Hematopoietic multipotent progenitor cell treated with erythropoietin and hydrocortisone succinate and interleukin-3 and kit ligand, for 15 days (in vitro differentiated cells): Measurements from ENCODE around the gene CSNK1D.

Experiments used
- DNase-seq: peaks from one replicate; pipeline ENCODE4 v3.0.0-alpha.2; 2015; ENCODE audit warnings: low spot score

CSNK1D gene

DNA sequence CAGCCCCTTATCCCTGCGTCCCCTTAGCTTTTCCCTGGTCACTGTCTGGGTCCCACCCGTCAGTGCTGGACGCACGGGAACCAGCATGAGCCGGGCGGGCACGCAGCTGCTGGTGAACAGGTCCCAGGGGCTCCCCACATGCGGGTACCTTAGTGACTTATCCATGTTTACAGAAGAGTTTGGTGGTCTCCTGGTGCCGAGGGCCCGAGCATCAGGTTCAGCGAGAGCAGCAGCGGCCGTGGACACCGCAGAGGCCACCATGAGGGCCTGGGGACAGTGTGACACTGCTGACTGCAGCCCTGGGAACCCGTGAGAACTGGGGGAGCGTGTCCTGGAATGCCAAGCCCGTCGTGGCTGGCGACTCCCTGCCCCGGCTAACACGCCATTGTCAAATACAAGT is 37.4 kb upstream of the CSNK1D start:
- DNase-seq: no peak

DNA sequence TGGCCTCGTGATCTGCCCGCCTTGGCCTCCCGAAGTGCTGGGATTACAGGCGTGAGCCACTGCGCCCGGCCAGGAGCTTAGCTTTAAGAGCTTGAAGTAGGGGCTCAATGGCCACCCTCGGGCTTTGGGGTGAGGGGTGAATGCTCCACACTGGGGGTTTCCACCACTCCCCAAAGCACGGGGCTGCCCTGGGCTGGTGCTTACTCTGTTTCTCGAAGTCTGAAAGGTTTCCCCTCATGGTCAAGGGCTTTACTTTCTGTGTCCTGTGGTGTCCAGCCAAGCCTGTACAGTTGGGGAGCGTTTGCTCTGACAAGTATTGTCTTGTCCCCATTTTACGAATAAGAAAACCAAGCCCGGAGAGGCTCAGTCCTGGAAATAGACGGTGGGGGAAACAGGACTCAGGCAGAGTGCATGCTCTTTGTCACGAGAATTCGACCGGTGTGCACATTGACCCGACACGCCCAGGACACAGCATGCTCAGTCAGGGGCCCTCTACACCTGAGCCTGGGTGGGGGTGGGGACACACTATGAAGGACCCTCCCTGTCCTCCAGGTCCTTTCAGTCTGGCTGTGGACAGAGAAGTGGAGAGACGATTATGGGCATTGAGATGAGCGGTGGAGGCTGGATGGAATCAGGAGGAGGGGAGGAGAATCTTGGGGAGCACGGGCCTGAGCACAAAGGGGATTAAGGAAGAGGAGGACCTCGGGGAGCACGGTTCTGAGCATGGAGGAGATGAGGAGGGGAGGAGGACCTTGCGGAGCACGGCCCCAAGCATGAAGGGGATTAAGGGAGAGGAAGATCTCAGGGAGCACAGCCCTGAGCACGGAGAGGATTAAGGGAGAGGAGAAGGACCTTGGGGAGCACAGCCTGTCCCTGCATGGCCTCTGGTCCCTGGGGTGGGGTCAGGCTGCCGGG is 36.4 kb upstream of the CSNK1D start:
- no peak for DNase-seq

GRCh38 chr17:82305727-82306300 is 32.3 kb upstream of the CSNK1D start:
- DNase-seq: no peak

DNA sequence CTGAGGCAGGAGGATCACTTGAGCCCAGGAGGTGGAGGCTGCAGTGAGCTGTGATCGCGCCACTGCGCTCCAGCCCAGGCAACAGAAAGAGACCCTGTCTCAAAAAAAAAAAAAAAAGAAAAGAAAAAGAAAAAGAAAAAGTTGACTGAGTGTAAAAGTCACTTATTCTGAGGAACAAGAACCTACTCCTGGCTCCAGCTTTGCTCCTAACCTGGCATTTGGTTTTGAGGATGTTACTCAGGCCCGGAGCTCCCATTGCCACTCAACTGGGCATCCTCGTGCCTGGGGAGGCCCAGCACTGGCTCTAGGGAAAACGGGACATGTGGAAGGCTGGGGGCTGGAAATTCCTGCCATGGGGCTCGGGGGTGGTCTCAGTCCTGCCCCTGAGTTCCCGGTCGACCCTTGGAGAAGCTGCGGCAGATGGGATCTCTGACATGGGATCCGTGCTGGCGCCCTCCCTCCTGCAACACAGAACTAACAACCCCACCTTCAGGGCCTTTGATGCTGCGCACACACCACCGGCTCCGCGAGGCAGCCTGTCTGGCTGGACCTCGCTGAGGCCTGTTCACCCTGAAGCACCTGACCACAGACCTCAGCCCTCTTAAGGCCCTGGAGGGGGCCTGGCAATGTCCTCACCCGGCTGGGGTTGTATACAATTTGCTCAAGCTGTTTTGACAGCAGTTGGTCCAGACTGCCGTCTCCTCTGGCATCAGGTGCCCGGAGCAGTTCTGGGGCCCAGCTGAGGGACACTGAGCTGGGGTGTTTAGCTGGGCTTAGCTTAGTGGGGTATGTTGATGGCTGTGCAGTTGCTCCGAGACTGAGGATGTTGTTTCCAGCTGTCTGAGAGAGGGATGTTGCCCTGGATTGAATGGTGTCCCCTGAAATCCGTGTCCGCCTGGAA is 31.6 kb upstream of the CSNK1D start:
- no peak for DNase-seq

GRCh38 chr17:82303944-82304808 is 30.7 kb upstream of the CSNK1D start:
- no peak for DNase-seq

GRCh38 chr17:82302991-82303943 is 29.8 kb upstream of the CSNK1D start:
- no peak for DNase-seq

- no peak for DNase-seq
Observed at GRCh38 chr17:82302568-82302963, 29.1 kb upstream of the CSNK1D start.

DNA sequence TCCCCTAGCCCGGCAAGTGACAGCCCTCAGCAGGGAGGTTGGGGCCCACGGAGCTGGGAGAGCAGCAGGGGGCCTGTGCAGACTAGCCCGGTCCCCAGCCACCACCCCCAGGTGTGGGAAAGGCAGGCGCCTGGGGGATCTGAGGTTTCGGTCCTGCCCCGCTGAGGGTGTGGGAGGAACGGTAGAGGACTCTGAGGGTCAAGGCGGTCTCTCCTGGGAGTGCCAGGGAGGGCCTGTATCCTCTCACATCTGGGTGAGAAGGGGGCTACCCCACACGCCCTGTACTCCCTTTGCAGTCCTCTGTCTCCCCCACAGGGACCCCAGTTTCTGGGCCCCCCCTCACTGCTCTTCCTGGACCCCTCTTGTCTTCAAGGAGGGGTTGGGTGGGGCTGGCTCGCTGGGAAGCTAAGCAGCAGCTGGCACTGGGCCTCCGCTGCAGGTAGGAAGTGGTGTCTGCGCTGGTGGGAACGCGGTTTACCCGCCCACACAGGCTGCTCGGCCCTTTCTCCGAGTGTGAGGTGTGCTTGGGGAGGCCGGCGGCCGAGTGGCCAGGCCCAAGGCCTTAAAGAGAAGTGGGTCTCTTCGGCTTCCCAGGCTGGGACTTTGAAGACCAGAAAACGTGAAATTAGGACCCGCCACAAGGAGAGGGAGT is 28.5 kb upstream of the CSNK1D start:
- no peak for DNase-seq

- no peak for DNase-seq
Observed at GRCh38 chr17:82301300-82301915, 27.9 kb upstream of the CSNK1D start.

DNA sequence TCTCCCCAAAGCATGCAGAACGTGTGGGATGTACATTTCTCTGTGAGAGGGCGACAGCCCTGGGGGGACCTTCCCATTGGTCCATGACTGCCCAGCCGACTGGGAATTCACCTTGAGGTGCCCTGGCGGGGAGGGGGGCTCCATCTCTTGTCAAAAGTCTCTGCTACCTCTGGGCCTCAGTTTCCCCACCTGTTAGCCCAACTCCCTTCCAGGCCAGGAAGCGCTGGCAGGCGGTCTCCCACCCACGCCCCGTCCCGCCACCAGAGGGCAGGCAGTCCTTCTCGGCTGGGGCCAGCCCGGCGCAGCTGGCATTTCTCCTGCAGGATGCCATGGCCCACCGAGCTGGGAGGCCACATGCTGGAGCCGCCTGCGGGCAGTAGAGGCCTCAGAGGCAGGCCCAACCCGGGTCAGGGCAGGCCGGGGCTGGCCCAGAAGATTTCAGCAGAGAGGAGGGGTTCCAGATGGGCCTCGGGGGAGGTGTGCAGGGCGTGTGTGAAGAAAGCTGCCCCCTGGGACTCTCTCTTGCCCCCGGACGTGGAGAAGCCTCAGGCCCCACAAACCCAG is 27.3 kb upstream of the CSNK1D start:
- peak; percentile 38 for DNase-seq

DNA sequence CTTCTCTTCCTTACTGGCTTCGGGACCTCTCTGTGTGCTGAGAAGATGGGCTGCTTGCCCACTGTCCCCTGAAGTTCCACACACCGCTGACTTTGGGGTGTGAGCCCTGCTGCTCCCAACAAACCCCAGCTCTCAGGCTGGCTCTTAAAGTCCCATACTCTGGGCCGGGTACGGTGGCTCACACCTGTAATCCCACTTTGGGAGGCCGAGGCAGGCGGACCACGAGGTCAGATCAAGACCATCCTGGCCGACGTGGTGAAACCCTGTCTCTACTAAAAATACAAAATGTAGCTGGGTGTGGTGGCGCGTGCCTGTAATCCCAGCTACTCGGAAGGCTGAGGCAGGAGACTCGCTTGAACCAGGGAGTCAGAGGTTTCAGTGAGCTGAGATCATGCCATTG is 26.7 kb upstream of the CSNK1D start:
- DNase-seq: no peak

- DNase-seq: no peak
Observed at GRCh38 chr17:82299452-82299851, 26.0 kb upstream of the CSNK1D start.

DNA sequence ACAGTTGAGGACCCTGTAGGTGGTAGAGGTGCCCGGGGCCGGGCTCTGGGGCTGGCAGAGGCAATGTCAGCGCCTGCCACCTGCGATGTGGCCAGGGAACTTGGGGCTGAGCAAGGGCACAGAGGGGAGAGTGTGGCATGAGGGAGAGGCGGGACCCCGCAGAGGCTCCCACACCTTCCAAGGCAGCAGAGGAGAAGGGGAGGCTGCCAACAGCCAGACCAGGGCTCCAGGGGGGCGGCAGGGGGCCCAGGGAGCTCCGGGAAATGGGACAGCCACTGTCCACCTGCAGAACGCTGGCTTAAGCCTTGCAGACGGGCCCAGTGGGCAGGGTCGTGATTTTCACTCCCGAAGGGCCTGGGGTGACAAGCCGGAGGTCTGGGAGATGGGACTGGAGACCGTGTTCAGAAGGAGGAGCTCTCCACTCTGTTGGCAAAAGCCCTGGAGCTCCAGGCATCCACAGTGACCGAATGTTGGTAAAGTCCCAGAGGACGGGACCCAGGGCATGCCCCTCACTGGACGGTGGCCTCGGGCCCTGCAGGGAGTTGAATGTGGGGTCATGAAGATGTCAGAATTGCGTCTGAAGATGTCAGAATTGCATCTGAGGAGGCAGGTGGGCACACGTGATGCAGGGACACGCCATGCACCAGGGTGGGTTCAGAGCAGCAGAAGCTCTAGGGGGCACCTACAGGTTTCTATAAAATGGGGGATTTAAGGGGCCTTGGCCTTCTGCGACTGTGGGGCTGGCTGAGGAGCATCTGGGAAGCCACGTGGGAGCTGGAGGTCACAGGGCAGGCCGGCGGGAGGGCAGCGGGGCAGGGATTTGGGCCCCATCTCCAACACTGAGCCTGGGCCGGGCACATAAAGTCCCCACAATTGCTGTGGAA is 25.3 kb upstream of the CSNK1D start:
- DNase-seq: no peak

- DNase-seq: peak; percentile 58
Observed at GRCh38 chr17:82297714-82298537, 24.4 kb upstream of the CSNK1D start.

DNA sequence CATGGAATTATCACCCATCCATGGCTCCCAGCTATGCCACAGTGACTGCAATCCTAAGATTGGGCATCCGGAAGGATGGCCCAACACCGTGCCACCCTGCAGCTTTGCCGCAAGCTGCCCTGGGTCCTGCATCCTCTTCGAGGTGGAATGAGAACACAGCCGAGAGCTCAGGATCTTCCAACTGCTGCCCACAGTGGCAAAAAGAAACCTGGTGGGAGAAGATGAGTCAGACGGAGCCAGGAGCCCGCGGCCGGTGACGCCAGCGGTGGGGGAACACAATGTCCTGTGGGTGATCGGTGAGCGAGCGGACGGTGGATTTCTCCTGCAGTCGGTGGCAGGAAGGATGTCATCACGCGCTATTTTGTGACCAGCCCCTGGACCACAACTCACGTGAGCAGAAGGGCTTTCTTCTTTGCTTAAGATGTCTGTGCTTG is 23.8 kb upstream of the CSNK1D start:
- DNase-seq: no peak

- no peak for DNase-seq
Observed at GRCh38 chr17:82296511-82297279, 23.2 kb upstream of the CSNK1D start.

GRCh38 chr17:82295472-82295814 is 21.9 kb upstream of the CSNK1D start:
- no peak for DNase-seq
